ENCODE measurements around the gene ILF2.

ILF2 gene

DNA sequence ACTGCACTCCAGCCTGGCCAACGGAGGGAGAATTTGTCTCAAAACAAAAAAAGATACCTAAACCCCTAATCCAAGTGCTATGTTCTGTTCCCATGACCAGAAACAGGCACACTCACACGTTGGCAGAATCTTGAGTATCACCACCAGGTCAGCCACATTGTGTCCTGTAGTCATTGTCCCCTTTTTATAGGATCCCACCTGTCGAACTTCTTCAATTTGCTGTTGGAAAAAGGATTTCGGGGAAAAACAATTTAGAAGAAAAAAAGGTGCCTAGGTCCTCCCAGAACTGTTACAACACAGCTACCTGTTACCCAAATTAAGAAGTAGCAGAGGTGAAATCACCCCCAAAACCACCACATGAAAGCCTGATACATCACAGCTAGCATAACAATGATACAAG lies 3.4 kb downstream of the ILF2 start:
- no peak for TF ChIP-seq FOXP2 (optimal IDR thresholded peaks at IDR 0.05; ENCODE audit: borderline replicate concordance, extremely low read depth, extremely low read length, insufficient read depth)
- TF ChIP-seq POLR2AphosphoS5 (IDR thresholded peaks at IDR 0.05; ENCODE audit: low read depth, low read length): no peak
- TF ChIP-seq, protein P1, sequence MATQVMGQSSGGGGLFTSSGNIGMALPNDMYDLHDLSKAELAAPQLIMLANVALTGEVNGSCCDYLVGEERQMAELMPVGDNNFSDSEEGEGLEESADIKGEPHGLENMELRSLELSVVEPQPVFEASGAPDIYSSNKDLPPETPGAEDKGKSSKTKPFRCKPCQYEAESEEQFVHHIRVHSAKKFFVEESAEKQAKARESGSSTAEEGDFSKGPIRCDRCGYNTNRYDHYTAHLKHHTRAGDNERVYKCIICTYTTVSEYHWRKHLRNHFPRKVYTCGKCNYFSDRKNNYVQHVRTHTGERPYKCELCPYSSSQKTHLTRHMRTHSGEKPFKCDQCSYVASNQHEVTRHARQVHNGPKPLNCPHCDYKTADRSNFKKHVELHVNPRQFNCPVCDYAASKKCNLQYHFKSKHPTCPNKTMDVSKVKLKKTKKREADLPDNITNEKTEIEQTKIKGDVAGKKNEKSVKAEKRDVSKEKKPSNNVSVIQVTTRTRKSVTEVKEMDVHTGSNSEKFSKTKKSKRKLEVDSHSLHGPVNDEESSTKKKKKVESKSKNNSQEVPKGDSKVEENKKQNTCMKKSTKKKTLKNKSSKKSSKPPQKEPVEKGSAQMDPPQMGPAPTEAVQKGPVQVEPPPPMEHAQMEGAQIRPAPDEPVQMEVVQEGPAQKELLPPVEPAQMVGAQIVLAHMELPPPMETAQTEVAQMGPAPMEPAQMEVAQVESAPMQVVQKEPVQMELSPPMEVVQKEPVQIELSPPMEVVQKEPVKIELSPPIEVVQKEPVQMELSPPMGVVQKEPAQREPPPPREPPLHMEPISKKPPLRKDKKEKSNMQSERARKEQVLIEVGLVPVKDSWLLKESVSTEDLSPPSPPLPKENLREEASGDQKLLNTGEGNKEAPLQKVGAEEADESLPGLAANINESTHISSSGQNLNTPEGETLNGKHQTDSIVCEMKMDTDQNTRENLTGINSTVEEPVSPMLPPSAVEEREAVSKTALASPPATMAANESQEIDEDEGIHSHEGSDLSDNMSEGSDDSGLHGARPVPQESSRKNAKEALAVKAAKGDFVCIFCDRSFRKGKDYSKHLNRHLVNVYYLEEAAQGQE (IDR thresholded peaks at IDR 0.05; ENCODE audit: insufficient read depth in 1 of 2, low read depth in 2 of 2, low read length in 2 of 2): no peak
- no peak for TF ChIP-seq TAF1 (IDR thresholded peaks at IDR 0.05; ENCODE audit: borderline replicate concordance, insufficient read depth, low read length)
- no peak for TF ChIP-seq SIN3A (IDR thresholded peaks at IDR 0.05; ENCODE audit: borderline replicate concordance, insufficient read depth, low read length)

- TF ChIP-seq SIN3A (IDR thresholded peaks at IDR 0.05; ENCODE audit: borderline replicate concordance, insufficient read depth, low read length): no peak
- TF ChIP-seq POLR2AphosphoS5 (IDR thresholded peaks at IDR 0.05; ENCODE audit: low read depth, low read length): peak; percentile 4; the same call in 1 of the 2 replicates
- TF ChIP-seq, protein P1 (IDR thresholded peaks at IDR 0.05; ENCODE audit: insufficient read depth in 1 of 2, low read depth in 2 of 2, low read length in 2 of 2): no peak
These were observed 7.6 kb downstream of the ILF2 start for GRCh38 chr1:153663211-153663610.

- TF ChIP-seq, protein P1 (IDR thresholded peaks at IDR 0.05; ENCODE audit: insufficient read depth in 1 of 2, low read depth in 2 of 2, low read length in 2 of 2): no peak
- TF ChIP-seq SIN3A (IDR thresholded peaks at IDR 0.05; ENCODE audit: borderline replicate concordance, insufficient read depth, low read length): no peak
- no peak for TF ChIP-seq TAF1 (IDR thresholded peaks at IDR 0.05; ENCODE audit: borderline replicate concordance, insufficient read depth, low read length)
- no peak for TF ChIP-seq FOXP2 (optimal IDR thresholded peaks at IDR 0.05; ENCODE audit: borderline replicate concordance, extremely low read depth, extremely low read length, insufficient read depth)
- no peak for TF ChIP-seq POLR2AphosphoS5 (IDR thresholded peaks at IDR 0.05; ENCODE audit: low read depth, low read length)
These were observed 8.5 kb downstream of the ILF2 start for GRCh38 chr1:153662269-153662668.

GRCh38 chr1:153661111-153661708 lies 9.6 kb downstream of the ILF2 start:
- TF ChIP-seq POLR2AphosphoS5 (IDR thresholded peaks at IDR 0.05; ENCODE audit: low read depth, low read length) (peak; percentile 68), FOXP2 (optimal IDR thresholded peaks at IDR 0.05; ENCODE audit: borderline replicate concordance, extremely low read depth, extremely low read length, insufficient read depth) (no peak), TAF1 (IDR thresholded peaks at IDR 0.05; ENCODE audit: borderline replicate concordance, insufficient read depth, low read length) (no peak)
- TF ChIP-seq, protein P1 (IDR thresholded peaks at IDR 0.05; ENCODE audit: insufficient read depth in 1 of 2, low read depth in 2 of 2, low read length in 2 of 2): no peak

DNA sequence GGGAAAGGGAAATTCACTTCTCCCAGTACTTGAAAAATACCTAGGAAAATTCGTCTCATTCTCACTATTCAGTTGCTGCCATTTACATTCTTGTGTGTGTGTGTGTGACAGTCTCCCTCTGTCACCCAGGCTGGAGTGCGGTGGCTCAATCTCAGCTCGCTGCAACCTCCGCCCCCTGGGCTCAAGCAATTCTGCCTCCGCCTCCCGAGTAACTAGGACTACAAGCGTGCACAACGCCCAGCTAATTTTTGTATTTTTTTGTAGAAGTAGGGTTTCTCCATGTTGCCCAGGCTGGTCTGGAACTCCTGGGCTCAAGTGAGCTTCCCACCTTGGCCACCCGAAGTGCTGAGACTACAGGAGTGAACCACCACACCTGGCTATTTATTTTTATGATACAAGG lies 11.1 kb downstream of the ILF2 start:
- TF ChIP-seq FOXP2 (optimal IDR thresholded peaks at IDR 0.05; ENCODE audit: borderline replicate concordance, extremely low read depth, extremely low read length, insufficient read depth) (no peak), SIN3A (IDR thresholded peaks at IDR 0.05; ENCODE audit: borderline replicate concordance, insufficient read depth, low read length) (no peak), TAF1 (IDR thresholded peaks at IDR 0.05; ENCODE audit: borderline replicate concordance, insufficient read depth, low read length) (no peak), POLR2AphosphoS5 (IDR thresholded peaks at IDR 0.05; ENCODE audit: low read depth, low read length) (no peak)
- TF ChIP-seq, protein P1 (IDR thresholded peaks at IDR 0.05; ENCODE audit: insufficient read depth in 1 of 2, low read depth in 2 of 2, low read length in 2 of 2): no peak
